ENCODE measurements around the gene OSBPL1A. TPM values are rescaled to one million over a fixed set of nuclear protein-coding genes. Genes with fewer than 3 reads are reported as not detected.
A peak's percentile ranks its signal among the peaks of the same experiment; 100 is the strongest.

The OSBPL1A gene
- total RNA-seq, 1 donor from 2014 or later: 29.7 TPM

DNA sequence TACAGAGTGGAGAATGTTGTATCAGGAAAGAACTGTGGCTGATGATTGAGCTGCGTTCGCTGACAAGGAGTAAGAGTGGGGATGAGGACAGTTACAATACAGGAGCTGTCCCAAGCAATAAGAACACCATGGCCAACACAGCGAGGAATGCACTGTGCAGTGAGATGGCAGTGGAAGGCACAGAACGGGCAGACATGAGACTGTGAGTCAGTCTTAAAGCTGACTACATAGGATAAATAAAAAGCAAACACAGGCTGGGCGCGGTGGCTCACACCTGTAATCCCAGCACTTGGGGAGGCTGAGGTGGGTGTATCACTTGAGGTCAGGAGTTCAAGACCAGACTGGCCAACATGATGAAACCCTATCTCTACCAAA lies 169.0 kb downstream of the OSBPL1A start:
- no peak overlapping the region for H3K4me3 Mint-ChIP-seq (ENCODE audit: unreplicated experiment)
- no peak for DNase-seq (ENCODE audit: extremely low spot score, unreplicated experiment)
- peaks cover 5% of the 10 kb centered on the region for H3K36me3 Mint-ChIP-seq (ENCODE audit: unreplicated experiment)
- no peak overlapping the region for H3K27ac Mint-ChIP-seq (ENCODE audit: unreplicated experiment)
- H3K27me3 Mint-ChIP-seq (ENCODE audit: unreplicated experiment): no peaks in the 10 kb centered on the region
- TF ChIP-seq, protein P1, sequence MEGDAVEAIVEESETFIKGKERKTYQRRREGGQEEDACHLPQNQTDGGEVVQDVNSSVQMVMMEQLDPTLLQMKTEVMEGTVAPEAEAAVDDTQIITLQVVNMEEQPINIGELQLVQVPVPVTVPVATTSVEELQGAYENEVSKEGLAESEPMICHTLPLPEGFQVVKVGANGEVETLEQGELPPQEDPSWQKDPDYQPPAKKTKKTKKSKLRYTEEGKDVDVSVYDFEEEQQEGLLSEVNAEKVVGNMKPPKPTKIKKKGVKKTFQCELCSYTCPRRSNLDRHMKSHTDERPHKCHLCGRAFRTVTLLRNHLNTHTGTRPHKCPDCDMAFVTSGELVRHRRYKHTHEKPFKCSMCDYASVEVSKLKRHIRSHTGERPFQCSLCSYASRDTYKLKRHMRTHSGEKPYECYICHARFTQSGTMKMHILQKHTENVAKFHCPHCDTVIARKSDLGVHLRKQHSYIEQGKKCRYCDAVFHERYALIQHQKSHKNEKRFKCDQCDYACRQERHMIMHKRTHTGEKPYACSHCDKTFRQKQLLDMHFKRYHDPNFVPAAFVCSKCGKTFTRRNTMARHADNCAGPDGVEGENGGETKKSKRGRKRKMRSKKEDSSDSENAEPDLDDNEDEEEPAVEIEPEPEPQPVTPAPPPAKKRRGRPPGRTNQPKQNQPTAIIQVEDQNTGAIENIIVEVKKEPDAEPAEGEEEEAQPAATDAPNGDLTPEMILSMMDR (IDR thresholded peaks at IDR 0.05): no peak
- peaks cover 5% of the 10 kb centered on the region for H3K4me1 Mint-ChIP-seq (ENCODE audit: unreplicated experiment)
- H3K9me3 Mint-ChIP-seq (ENCODE audit: unreplicated experiment): no peaks in the 10 kb centered on the region

DNA sequence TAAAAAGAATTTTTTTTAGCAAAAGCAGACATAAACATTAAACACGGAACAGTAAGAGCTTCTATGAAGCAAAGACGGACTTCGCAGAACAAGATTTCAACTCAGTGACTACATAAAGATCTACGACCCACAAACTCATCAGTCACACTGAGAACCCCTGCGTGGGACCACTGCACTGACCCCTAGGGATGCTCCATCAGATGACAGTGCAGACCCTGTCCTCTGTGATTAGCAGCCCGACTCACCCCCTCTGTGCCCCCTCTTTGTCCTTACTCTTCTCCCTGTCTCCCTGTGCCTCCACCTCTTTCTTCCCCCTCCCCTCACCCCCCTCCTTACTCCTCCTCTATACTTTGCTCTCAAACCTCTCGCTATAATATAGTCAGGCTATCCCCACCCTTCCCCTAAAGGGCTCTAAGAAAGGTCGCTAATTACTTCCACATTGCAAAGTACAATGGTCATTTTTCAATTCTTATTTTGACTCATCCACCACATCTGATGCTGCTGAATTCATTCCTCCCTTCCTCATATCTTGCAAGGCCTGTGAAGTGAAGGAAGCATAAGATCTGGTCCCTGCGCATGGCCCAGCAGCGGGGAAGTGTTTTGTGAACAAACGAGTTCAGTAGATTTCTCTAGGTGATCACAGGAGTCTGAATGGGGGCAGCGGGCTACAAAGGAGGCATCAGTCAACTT lies 169.5 kb downstream of the OSBPL1A start:
- Mint-ChIP-seq H3K36me3 (ENCODE audit: unreplicated experiment) (peaks cover 5% of the 10 kb centered on the region), H3K27ac (ENCODE audit: unreplicated experiment) (no peak overlapping the region), H3K27me3 (ENCODE audit: unreplicated experiment) (no peaks in the 10 kb centered on the region), H3K9me3 (ENCODE audit: unreplicated experiment) (no peaks in the 10 kb centered on the region), H3K4me1 (ENCODE audit: unreplicated experiment) (peaks cover 5% of the 10 kb centered on the region), H3K4me3 (ENCODE audit: unreplicated experiment) (no peak overlapping the region)
- DNase-seq (ENCODE audit: extremely low spot score, unreplicated experiment): no peak
- TF ChIP-seq, protein P1 (IDR thresholded peaks at IDR 0.05): no peak

DNA sequence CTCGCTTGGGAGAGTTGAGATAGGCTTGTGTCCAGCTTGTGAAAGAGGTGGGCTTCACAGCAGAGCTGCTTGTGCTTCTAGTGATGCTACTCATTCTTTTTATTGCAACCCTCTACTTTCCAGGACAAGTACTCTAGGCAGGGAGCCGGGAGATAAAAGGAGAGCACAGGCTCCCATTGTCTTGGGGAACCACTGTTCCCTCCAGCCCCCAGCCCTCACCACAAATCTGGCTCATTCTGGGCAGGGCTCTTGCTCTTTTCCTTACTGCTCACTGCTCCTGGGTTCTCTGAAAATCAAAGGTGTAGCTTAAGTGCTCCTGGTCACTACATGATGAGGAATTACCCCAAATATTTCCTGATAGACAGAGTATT lies 177.3 kb downstream of the OSBPL1A start:
- Mint-ChIP-seq H3K27ac (ENCODE audit: unreplicated experiment) (no peak overlapping the region), H3K4me1 (ENCODE audit: unreplicated experiment) (peaks cover 7% of the 10 kb centered on the region), H3K4me3 (ENCODE audit: unreplicated experiment) (no peak overlapping the region), H3K36me3 (ENCODE audit: unreplicated experiment) (peaks cover 11% of the 10 kb centered on the region), H3K27me3 (ENCODE audit: unreplicated experiment) (no peaks in the 10 kb centered on the region), H3K9me3 (ENCODE audit: unreplicated experiment) (no peaks in the 10 kb centered on the region)
- TF ChIP-seq, protein P1 (IDR thresholded peaks at IDR 0.05): no peak
- no peak for DNase-seq (ENCODE audit: extremely low spot score, unreplicated experiment)

DNA sequence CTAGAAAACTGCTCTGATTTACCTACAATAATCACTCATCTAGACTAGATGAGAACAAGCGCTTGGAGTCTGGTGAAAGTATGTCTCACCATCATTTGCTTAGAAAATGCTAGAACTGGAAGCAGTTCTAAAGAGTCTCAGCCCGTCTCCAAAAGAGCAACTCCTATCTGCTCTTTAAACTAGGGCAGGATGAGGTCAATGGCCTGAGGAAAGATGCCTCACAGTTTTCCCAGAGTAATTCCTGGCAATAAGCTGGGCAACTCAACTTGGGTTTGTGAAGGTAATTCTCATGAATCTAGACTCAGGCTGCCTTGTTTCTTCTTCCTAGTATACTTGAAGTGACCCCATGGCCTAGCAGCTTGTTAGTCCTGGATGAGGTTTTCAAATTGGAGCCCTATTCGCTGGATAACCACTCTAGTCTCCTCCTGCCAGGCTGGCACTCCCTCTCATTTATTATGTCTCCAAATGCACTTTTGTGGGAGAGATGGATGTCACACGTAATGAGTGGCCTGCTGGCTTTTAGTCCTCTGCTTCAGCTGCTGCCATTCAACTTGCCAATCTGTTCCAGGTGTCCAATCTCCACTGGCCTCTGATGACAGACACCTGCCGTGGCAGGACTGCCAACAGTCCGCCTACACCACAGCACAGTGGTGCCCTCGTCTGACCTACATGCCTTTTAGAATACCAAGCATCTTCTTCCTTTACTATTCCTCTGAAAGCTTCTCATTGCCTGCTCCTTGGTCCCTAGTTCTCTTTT lies 177.9 kb downstream of the OSBPL1A start:
- DNase-seq (ENCODE audit: extremely low spot score, unreplicated experiment): no peak
- peaks cover 8% of the 10 kb centered on the region for H3K36me3 Mint-ChIP-seq (ENCODE audit: unreplicated experiment)
- no peaks in the 10 kb centered on the region for H3K27me3 Mint-ChIP-seq (ENCODE audit: unreplicated experiment)
- no peaks in the 10 kb centered on the region for H3K9me3 Mint-ChIP-seq (ENCODE audit: unreplicated experiment)
- H3K27ac Mint-ChIP-seq (ENCODE audit: unreplicated experiment): peak overlapping the region; percentile 68
- peaks cover 12% of the 10 kb centered on the region for H3K4me1 Mint-ChIP-seq (ENCODE audit: unreplicated experiment)
- no peak overlapping the region for H3K4me3 Mint-ChIP-seq (ENCODE audit: unreplicated experiment)
- TF ChIP-seq, protein P1 (IDR thresholded peaks at IDR 0.05): no peak

DNA sequence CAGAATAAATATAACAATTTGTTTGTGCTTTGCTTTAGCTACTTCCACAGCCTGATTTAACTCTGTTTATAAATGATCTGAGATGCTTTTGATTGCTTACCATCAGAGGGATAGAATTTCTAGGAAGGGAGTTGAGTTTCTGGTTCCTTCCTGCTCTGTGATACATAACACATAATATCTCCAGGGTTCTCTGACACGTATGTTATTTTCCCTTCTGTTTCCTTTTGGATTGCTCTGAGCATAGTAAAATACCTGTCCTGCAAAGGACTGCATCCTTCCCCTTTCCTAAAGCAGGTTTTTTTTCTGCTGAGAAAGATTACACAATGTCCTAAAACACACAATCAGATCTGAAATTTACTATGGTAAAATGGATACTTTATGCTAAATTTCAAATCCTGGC lies 182.7 kb downstream of the OSBPL1A start:
- Mint-ChIP-seq H3K4me3 (ENCODE audit: unreplicated experiment) (peak overlapping the region; percentile 11), H3K27me3 (ENCODE audit: unreplicated experiment) (no peaks in the 10 kb centered on the region), H3K9me3 (ENCODE audit: unreplicated experiment) (peaks cover 5% of the 10 kb centered on the region), H3K27ac (ENCODE audit: unreplicated experiment) (peak overlapping the region; percentile 31), H3K4me1 (ENCODE audit: unreplicated experiment) (peaks cover 26% of the 10 kb centered on the region), H3K36me3 (ENCODE audit: unreplicated experiment) (peaks cover 10% of the 10 kb centered on the region)
- TF ChIP-seq, protein P1 (IDR thresholded peaks at IDR 0.05): no peak
- DNase-seq (ENCODE audit: extremely low spot score, unreplicated experiment): no peak

Data from osteocyte (in vitro differentiated cells).